ENCODE measurements around the gene KDM4C.

GRCh38 chr9:6945816-6946215, 188.0 kb downstream of the KDM4C start:
- TF ChIP-seq CTCF (optimal IDR thresholded peaks at IDR 0.05 in 1 of 3, IDR thresholded peaks at IDR 0.05 in 1 of 3, conservative IDR thresholded peaks at IDR 0.05 in 1 of 3; ENCODE audit: extremely low read depth in 1 of 3, insufficient read depth in 2 of 3, low read length in 3 of 3) = no peak
- TF ChIP-seq EZH2 (IDR thresholded peaks at IDR 0.05; ENCODE audit: low read length) = no peak
